Myometrial cell (primary cell): Measurements from ENCODE around the gene TLR5. TPM values are rescaled to one million over a fixed set of nuclear protein-coding genes. Genes with fewer than 3 reads are reported as not detected.

Source experiments
- total RNA-seq: library from RNA; depleted of rRNA; stranded (reverse); fragments of >200 nt; gene quantifications from 2 replicates; pipeline ENCODE4 v1.2.3, GENCODE V29; 2015

TLR5 gene, protein sequence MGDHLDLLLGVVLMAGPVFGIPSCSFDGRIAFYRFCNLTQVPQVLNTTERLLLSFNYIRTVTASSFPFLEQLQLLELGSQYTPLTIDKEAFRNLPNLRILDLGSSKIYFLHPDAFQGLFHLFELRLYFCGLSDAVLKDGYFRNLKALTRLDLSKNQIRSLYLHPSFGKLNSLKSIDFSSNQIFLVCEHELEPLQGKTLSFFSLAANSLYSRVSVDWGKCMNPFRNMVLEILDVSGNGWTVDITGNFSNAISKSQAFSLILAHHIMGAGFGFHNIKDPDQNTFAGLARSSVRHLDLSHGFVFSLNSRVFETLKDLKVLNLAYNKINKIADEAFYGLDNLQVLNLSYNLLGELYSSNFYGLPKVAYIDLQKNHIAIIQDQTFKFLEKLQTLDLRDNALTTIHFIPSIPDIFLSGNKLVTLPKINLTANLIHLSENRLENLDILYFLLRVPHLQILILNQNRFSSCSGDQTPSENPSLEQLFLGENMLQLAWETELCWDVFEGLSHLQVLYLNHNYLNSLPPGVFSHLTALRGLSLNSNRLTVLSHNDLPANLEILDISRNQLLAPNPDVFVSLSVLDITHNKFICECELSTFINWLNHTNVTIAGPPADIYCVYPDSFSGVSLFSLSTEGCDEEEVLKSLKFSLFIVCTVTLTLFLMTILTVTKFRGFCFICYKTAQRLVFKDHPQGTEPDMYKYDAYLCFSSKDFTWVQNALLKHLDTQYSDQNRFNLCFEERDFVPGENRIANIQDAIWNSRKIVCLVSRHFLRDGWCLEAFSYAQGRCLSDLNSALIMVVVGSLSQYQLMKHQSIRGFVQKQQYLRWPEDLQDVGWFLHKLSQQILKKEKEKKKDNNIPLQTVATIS
- total RNA-seq, result not detected in 2 replicates

DNA sequence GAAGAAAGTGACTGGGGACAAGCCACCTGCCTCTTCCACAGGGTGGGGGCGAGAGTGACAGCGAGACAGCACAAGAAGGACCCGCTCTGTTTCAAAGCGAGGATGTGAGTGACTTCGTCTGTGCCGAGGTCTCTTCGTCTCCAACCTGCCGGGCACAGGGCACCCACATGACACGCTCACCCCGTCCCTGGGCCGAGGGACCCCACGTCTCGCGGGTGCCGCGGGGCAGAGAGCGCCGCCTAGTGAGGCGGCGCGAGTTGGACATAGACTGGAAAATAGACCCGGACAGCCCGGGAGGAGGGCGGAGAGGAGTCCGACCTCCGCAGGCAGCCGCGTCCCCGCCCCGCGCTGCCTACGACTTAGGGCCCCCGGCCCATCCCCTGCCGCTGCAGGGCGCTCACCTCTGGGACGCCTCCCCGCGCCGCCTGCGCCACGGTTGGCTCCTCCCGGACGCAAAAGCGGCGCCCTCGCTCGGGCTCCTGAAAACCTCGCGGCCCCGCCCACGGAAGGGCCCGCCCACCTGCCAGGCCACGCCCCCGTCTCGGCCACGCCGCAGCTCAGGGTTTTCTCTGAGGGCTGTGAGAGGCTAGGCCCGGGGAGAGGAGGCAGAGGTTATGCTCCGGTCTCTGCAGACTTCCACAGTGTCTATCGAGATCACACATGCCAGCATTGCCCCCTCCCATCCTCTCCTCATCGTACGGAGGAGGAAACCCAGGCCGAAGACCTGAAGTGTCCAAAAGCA is at the start of gene TLR5:
Gene TLR5, minus strand, starts transcription at position 454 of the 742 bp plus-strand sequence. CDS start 30,217 bp downstream, outside the sequence.

Other genes with a start within 250 kb of the TLR5 start
- gene SUSD4, start 220.9 kb upstream of the TLR5 start, total RNA-seq, result 0.29 and 0.35 TPM in 2 replicates